Muscle layer of colon (tissue), 2 donors: ENCODE measurements around the gene NRN1.
"Not testable (repeated sequence)": the region's sequence is repeated elsewhere in the genome, so short reads cannot be mapped to it uniquely, and the experiment has no call there.

ENCODE experiments used
- H3K27ac ChIP-seq: one replicate; pipeline ENCODE4 v1.7.0; 2013; ENCODE audit warnings: low read depth, mild to moderate bottlenecking, low read length, moderate library complexity
- H3K27me3 ChIP-seq, 2 donors: one replicate each; pipeline ENCODE4 v1.7.0; 2013; ENCODE audit warnings: low read length in 2 of 2, mild to moderate bottlenecking in 2 of 2; ENCODE audit not compliant: insufficient read depth in 2 of 2, control insufficient read depth in 1 of 2
- H3K36me3 ChIP-seq: one replicate; pipeline ENCODE4 v1.7.0; 2013; ENCODE audit warnings: mild to moderate bottlenecking, low read length; ENCODE audit not compliant: insufficient read depth
- H3K4me1 ChIP-seq: one replicate; pipeline ENCODE4 v1.7.0; 2013; ENCODE audit warnings: mild to moderate bottlenecking, low read length; ENCODE audit not compliant: insufficient read depth
- H3K4me3 ChIP-seq, 2 donors: one replicate each; pipeline ENCODE4 v1.7.0; 2013; ENCODE audit warnings: low read length in 2 of 2, low read depth in 1 of 2, mild to moderate bottlenecking in 1 of 2, moderate library complexity in 1 of 2
- H3K9ac ChIP-seq: one replicate; pipeline ENCODE4 v1.7.0; 2013; ENCODE audit warnings: low read length
- H3K9me3 ChIP-seq: one replicate; pipeline ENCODE4 v1.7.0; 2013; ENCODE audit warnings: mild to moderate bottlenecking, low read length
- donor health status: abdominal sarcoma.
- donor health status: Adenocarcinoma of cecum.

NRN1 gene

DNA sequence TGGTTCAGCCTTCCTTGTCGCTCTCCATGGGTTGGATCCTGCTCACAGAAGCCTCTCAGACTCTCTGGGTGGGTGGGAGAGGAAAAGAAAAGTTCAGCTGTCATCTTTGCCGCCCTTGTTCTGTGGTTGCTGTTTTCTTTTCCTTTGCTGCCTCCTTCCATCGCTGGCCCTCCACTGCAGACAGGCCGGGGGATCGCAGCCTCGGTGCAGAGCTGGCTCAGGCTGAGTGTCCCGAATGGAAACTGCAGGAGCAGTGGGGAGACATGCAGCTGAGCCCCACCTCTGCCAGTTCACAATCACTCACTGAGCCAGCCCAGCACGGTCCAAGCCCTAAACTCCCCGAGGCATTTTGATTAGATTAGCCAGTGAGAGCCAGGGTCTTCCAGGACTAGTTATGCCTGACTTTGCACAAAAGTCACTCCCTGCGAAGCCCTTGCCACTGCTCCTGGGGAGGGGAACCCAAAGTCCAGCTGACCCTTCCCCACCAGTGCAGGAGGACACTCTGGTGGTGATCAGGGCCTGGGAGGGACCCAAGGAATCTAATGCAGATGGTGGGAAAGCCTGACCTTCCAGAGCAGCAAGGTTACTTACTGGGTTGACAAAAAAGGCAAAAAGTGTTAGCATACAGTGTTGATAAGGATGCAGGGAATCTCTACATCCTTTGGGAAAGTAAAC lies 14.0 kb downstream of the NRN1 start:
- no peaks in the 10 kb centered on the region for H3K9me3 ChIP-seq
- H3K27me3 ChIP-seq, result peaks cover 41 to 62% of the 10 kb centered on the region in 2 donors
- H3K36me3 ChIP-seq, result no peaks in the 10 kb centered on the region
- H3K9ac ChIP-seq, result no peak overlapping the region
- peaks cover 15% of the 10 kb centered on the region for H3K4me1 ChIP-seq
- no peak overlapping the region for H3K4me3 ChIP-seq
- H3K27ac ChIP-seq, result no peak overlapping the region

- no peaks in the 10 kb centered on the region for H3K9me3 ChIP-seq
- H3K9ac ChIP-seq, result no peak overlapping the region
- no peak overlapping the region for H3K4me3 ChIP-seq
- no peak overlapping the region for H3K27ac ChIP-seq
- peaks cover 24 to 47% of the 10 kb centered on the region in 2 donors for H3K27me3 ChIP-seq
- no peaks in the 10 kb centered on the region for H3K36me3 ChIP-seq
- H3K4me1 ChIP-seq, result peaks cover 4% of the 10 kb centered on the region
These were observed 15.9 kb downstream of the NRN1 start for GRCh38 chr6:5990786-5991185.

GRCh38 chr6:5989141-5989723 lies 17.5 kb downstream of the NRN1 start:
- Histone ChIP-seq H3K9ac (no peak overlapping the region), H3K27ac (no peak overlapping the region), H3K9me3 (no peaks in the 10 kb centered on the region), H3K4me1 (no peaks in the 10 kb centered on the region), H3K27me3 (peaks cover 9 to 31% of the 10 kb centered on the region in 2 donors), H3K4me3 (no peak overlapping the region), H3K36me3 (no peaks in the 10 kb centered on the region)

- Histone ChIP-seq H3K4me1 (no peaks in the 10 kb centered on the region), H3K4me3 (no peak overlapping the region), H3K9ac (no peak overlapping the region), H3K27me3 (peaks cover 0 to 11% of the 10 kb centered on the region in 2 donors), H3K27ac (no peak overlapping the region), H3K36me3 (no peaks in the 10 kb centered on the region), H3K9me3 (no peaks in the 10 kb centered on the region)
These were observed 19.9 kb downstream of the NRN1 start for GRCh38 chr6:5986861-5987260.

GRCh38 chr6:5984150-5985089 lies 22.3 kb downstream of the NRN1 start:
- H3K4me1 ChIP-seq, result no peaks in the 10 kb centered on the region
- H3K36me3 ChIP-seq, result no peaks in the 10 kb centered on the region
- no peak overlapping the region for H3K27ac ChIP-seq
- H3K9me3 ChIP-seq, result no peaks in the 10 kb centered on the region
- no peak overlapping the region for H3K9ac ChIP-seq
- no peak overlapping the region for H3K4me3 ChIP-seq
- H3K27me3 ChIP-seq, result peaks cover 0 to 11% of the 10 kb centered on the region in 2 donors

GRCh38 chr6:5981126-5982026 lies 25.3 kb downstream of the NRN1 start:
- H3K9me3 ChIP-seq, result no peaks in the 10 kb centered on the region
- no peaks in the 10 kb centered on the region for H3K27me3 ChIP-seq
- no peak overlapping the region for H3K9ac ChIP-seq
- H3K36me3 ChIP-seq, result no peaks in the 10 kb centered on the region
- no peaks in the 10 kb centered on the region for H3K4me1 ChIP-seq
- H3K27ac ChIP-seq, result no peak overlapping the region
- H3K4me3 ChIP-seq, result no peak overlapping the region

DNA sequence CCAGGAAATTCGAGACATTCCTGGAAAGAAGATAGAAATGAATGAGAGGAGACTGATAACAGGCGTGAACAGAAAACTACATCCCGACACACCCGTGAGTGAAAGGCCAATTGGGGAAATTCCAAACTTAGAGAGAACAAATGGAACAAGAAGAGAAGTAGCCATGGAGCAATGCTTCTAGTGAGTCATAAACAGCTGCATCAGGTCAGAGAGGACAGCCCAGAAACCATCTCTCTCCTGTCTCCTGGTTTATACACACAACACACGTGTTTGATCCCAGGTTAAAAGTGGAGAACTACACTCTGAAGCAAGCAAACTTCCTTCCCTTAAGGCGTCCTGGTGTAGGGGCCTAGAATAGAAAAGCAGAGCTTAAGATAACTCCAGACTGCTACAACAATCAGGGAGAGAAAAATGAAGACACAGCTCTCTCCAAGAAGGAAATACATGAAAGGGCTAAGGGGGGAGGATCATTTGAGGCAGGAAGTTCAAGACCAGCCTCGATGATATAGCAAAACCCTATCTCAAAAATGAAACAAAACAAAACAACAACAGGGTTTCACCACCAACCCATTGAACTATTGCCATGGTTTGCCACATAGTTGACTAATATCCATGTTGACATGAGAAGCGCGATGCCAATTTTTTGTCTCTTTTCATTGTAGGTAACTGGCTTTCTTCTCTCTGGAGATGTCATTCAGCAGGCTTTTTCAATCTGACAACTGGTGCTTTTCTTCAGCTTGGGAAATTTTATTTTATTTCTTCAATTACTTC lies 26.9 kb downstream of the NRN1 start:
- Histone ChIP-seq H3K36me3 (no peaks in the 10 kb centered on the region), H3K9ac (no peak overlapping the region), H3K9me3 (no peaks in the 10 kb centered on the region), H3K4me3 (no peak overlapping the region), H3K27me3 (no peaks in the 10 kb centered on the region), H3K27ac (no peak overlapping the region), H3K4me1 (no peaks in the 10 kb centered on the region)

- H3K9me3 ChIP-seq, result no peaks in the 10 kb centered on the region
- no peaks in the 10 kb centered on the region for H3K36me3 ChIP-seq
- no peak overlapping the region for H3K9ac ChIP-seq
- no peaks in the 10 kb centered on the region for H3K4me1 ChIP-seq
- H3K27me3 ChIP-seq, result no peaks in the 10 kb centered on the region
- no peak overlapping the region for H3K4me3 ChIP-seq
- no peak overlapping the region for H3K27ac ChIP-seq
These were observed 29.9 kb downstream of the NRN1 start for GRCh38 chr6:5976811-5977210.

DNA sequence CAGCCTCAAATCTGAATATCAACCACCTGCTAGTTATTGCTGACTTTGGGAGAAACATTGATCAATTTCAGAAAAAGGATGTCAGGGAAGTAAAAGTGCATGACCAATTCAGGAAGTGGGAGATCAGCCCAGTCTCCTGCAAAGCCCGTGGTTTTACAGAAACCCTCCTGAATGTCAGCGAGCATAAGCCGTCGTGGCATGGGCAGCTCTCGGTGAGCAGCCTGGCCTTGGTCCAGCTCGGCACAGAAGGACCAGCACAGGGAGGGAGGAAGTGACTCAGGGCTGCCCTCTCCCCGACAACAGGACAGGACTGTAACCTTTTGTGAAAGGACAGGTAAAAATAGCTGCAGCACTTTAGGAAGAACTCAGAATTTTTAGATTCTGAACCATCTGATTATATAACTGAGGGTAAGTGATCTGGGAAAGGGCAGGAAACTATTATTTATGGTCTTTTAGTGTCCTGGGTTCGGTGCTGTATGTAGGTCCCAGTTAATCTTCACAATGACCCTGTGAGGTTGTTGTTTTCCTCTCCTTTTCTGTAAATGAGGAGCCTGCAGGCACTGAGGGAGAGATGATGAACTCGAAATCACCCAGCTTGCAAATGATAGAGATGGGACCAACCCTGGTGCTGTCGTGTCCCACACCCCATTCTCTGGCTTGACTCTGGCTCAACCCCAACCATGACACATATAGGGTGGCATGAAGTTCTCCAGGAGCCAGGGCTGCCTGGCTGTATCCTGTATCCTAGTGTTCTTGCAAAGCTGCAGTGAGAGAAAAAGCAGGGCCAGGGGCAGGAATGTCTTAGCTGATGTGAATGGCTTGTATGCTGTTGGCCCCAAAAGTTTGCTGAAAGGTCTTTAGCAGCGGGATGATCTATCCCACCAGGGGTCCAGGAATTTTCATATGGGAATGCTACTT lies 37.6 kb downstream of the NRN1 start:
- H3K4me3 ChIP-seq, result no peak overlapping the region
- H3K4me1 ChIP-seq, result no peaks in the 10 kb centered on the region
- H3K27me3 ChIP-seq, result no peaks in the 10 kb centered on the region
- H3K9ac ChIP-seq, result no peak overlapping the region
- H3K36me3 ChIP-seq, result no peaks in the 10 kb centered on the region
- H3K27ac ChIP-seq, result no peak overlapping the region
- no peaks in the 10 kb centered on the region for H3K9me3 ChIP-seq

DNA sequence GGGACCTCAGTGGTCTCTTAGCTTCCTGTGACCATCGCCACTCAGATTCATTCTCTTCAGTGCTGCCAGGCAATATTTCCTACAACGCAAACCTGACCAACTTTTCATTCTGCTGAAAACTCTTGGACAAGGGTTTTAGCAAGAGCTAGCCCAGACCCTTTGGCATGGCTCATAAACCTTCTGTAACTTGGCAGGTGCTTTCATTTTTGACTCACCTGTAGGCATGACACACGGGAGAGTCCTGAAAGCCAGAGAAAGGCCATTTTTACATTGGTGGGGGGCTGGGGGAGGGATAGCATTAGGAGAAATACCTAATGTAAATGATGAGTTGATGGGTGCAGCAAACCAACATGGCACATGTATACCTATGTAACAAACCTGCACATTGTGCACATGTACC lies 38.7 kb downstream of the NRN1 start:
- not testable (repeated sequence) for H3K27ac ChIP-seq, H3K4me3 ChIP-seq, H3K27me3 ChIP-seq, H3K9me3 ChIP-seq, H3K9ac ChIP-seq, H3K36me3 ChIP-seq, H3K4me1 ChIP-seq
